ENCODE data around the gene LEKR1.
A peak's percentile ranks its signal among the peaks of the same experiment; 100 is the strongest.
"Not testable (repeated sequence)": the region's sequence is repeated elsewhere in the genome, so short reads cannot be mapped to it uniquely, and the experiment has no call there.

The LEKR1 gene

GRCh38 chr3:156802821-156803606, 23.1 kb upstream of the LEKR1 start:
- intact Hi-C loops (cut with DNase I), result no loop called here
- DNase-seq, result no peak

- DNase-seq, result no peak
- intact Hi-C loops (cut with DNase I), result no loop called here
Observed at GRCh38 chr3:156803952-156804741, 22.0 kb upstream of the LEKR1 start.

GRCh38 chr3:156806698-156807097, 19.5 kb upstream of the LEKR1 start:
- intact Hi-C loops (cut with DNase I), result no loop called here
- DNase-seq, result no peak

- no peak for DNase-seq
- intact Hi-C loops (cut with DNase I), result no loop called here
Observed at GRCh38 chr3:156808025-156808424, 18.1 kb upstream of the LEKR1 start.

- intact Hi-C loops (cut with DNase I), result no loop called here
- DNase-seq, result no peak
Observed at GRCh38 chr3:156811089-156811862, 14.9 kb upstream of the LEKR1 start.

GRCh38 chr3:156812521-156813335, 13.4 kb upstream of the LEKR1 start:
- DNase-seq, result no peak
- intact Hi-C loops (cut with DNase I), result no loop called here

DNA sequence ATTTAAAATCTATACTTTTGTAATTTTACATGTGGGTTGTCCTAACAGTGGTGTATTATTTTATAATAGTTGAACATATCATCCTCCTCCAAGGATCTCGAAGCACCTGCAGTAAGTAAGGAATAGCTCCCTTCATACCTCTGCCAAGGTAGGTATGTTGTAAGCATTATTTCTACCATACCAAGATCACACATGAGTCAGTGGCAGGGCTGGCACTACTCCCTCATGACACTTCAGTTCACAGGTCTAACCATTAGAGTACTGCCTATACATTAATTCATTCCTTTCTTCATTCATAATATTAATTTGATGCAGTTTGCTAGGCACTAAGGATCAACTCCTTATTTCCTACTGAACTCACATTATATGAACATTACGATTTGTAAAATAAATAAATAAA, 11.9 kb upstream of the LEKR1 start:
- intact Hi-C loops (cut with DNase I), result no loop called here
- DNase-seq, result no peak

DNA sequence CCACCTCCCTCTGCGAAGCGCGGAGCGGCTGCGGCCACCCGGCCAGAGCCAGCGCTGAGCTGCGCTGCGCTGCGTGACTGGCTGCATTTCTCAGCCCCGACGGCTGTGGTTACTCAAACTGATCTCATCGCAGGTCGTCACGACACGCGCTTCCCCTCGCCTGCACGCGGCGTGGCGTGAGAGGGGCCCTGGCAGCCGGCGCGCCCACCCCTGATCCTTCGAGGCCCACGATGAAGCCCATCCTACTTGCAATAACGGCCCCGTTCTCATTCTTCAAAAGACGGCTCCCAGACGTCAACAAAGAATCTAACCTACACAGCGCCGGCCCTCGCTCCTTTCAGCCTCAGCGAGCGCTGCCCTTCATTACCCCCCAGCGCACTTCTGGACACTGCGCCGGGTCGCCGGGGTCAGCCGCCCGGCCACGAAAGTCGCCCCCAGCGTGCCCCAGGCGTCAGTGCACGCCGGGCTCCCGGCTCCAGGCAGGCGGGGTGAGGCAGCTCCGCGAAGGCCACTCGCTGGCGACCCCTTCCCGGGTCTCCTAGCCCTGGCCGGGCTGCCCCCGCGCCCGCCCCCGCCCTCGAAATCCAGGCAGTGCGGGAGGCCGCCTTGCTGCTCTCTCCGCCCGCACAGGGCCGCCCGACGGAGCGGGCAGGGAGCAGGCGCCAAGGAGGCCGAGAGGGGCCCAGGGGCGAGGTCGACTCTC, 9.9 kb upstream of the LEKR1 start:
- peak in 29 of 42 donors; percentile 2 to 56 (median 20) for DNase-seq
- intact Hi-C loops (cut with DNase I), result loop anchor here (5.0 kb wide), 1 partner anchor 139 kb away; no protein-coding TSS in a partner anchor

- DNase-seq, result peak; percentile 34 to 85 (median 68)
- intact Hi-C loops (cut with DNase I), result loop anchor here (5.0 kb wide), 1 partner anchor 140 kb away; no protein-coding TSS in a partner anchor
Observed at GRCh38 chr3:156816794-156817645, 9.1 kb upstream of the LEKR1 start.

DNA sequence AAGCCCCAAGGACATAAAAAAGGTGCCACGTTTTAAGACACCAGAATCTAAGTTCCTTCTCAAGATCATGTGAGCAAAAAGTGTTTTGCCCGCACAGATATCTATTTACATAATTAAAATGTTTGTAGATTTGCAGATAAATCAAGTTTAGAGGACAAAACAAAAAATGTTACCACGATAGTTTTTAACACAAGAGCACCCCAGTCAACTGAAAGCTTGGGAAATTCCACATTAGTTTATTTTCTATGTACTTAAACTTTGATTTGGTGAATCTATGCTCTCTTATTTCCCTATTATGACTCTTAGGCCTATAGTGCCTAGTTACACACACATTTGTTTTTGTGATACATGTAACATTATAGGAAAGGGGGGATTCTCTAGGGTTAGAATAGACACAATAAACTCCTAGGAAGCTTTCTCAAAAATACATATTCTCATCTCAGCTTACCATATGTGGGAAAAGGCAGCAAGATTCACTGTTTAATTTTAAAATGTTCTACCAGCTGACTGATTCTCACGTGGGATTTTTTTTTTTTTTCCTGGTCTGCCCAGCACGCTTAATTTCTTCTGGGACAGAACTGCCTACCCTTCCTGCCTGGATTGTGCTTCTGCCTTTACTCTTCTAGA, 8.4 kb upstream of the LEKR1 start:
- no peak for DNase-seq

DNA sequence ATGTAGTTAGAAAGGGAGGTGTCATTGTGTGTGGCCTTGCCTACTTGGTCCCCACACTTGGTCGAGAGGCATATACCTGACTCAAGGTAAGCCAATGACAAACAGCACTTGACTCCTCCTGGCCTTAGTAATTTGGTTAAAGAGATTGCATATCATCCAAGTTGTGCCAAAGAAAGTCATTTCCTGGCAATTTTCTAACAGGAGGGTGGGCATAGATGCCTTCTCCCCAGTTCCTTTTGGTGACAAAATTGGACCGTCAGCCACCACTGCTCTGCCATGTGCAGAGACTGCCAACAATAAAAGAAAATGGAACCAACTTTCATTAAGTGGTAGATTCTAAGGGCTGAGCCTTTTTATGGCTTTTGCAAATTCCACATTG, 7.9 kb upstream of the LEKR1 start:
- intact Hi-C loops (cut with DNase I), result loop anchor here (5.0 kb wide), 1 partner anchor 141 kb away; no protein-coding TSS in a partner anchor
- no peak for DNase-seq

More for the DNA sequence above, 8.4 kb upstream of the LEKR1 start:
- intact Hi-C loops (cut with DNase I), result loop anchor here (5.0 kb wide), 1 partner anchor 140 kb away; no protein-coding TSS in a partner anchor

DNA sequence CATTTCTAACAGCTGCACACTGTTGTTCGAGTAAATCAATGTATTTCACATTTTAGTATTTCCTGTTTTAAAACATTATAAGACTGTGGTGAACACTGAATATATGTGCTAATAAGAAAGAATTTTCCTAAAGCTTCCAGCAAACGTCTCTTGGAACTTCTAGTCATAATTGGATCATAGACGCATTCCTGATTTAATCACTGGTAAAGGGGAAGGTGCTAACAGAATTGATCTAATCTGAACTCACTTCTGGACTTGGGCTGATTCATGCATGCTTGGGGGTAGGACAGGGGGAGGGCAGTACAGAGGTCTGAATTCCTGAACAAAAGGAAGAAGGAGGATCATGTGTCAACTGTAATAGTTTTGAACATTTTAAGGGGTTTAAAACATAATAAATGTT, 7.3 kb upstream of the LEKR1 start:
- DNase-seq, result no peak
- intact Hi-C loops (cut with DNase I), result loop anchor here (5.0 kb wide), 1 partner anchor 142 kb away; no protein-coding TSS in a partner anchor

DNA sequence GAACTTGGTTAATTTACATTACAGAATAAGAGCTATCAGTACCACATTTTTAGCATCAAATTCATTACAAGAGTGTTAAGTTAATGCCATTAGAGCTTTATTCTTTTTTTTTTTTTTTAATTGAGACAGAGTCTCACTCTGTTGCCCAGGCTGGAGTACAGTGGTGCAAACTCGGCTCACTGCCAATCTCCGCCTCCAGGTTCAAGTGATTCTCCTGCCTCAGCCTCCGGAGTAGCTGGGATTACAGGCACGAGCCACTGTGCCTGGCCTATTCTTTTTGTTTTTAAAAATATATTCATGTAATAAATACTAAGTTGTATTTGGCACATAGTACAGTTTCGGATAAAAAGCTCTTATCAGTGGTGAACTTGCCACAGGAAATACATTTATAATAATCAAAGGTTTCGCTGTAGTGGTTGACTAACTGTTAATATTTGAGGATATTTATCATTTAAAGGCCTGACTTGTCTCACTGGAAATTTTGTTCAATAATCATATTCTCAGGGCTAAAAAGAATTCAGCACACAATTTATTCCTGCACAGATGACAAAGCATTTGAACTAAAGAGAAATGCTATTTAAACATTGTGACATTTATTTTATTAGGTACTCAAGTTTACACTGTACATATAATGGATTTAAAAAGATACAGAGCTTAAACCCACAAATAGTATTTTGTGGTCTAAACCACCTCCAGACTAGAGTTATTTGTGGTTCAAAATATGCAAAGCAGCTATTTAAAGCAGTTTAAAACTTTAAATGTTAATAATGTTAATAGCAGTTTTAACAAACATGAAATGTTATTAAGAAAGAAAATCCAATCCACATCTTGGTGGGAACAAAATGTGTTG, 6.1 kb upstream of the LEKR1 start:
- no peak for DNase-seq
- intact Hi-C loops (cut with DNase I), result loop anchor here (5.0 to 10.0 kb wide), 2 partner anchors 143 to 265 kb away; no protein-coding TSS in a partner anchor

- intact Hi-C loops (cut with DNase I), result loop anchor here (10.0 kb wide), 1 partner anchor 264 kb away; no protein-coding TSS in a partner anchor
Observed at GRCh38 chr3:156820692-156821080, 5.5 kb upstream of the LEKR1 start.

GRCh38 chr3:156822626-156823260, 3.4 kb upstream of the LEKR1 start:
- intact Hi-C loops (cut with DNase I), result loop anchor here (10.0 kb wide), 1 partner anchor 262 kb away; no protein-coding TSS in a partner anchor
- DNase-seq, result not testable (repeated sequence)

More at GRCh38 chr3:156820692-156821080, 5.5 kb upstream of the LEKR1 start:
- no peak for DNase-seq
